Thoracic aorta (tissue), 2 donors: ENCODE measurements around the gene CNNM3. TPM values are rescaled to one million over a fixed set of nuclear protein-coding genes. Genes with fewer than 3 reads are reported as not detected.
"Not testable (repeated sequence)": the region's sequence is repeated elsewhere in the genome, so short reads cannot be mapped to it uniquely, and the experiment has no call there.

ENCODE experiments used
- ATAC-seq: fragments of 150-250 bp; one replicate; pipeline ENCODE4 v1.8.0; 2017; ENCODE audit warnings: low read depth; ENCODE audit not compliant: insufficient number of reproducible peaks, low FRiP score
- DNase-seq: peaks from one replicate; pipeline ENCODE4 v3.0.0-alpha.2; 2020; ENCODE audit warnings: low spot score
- H3K27ac ChIP-seq, 2 donors: fragments of 200-600 bp; sonication (generic); 1 replicate in 1 of 2; 2 replicates in 1 of 2; pipeline ENCODE4 v1.5.1; 2016; ENCODE audit warnings: mild to moderate bottlenecking in 2 of 2, moderate library complexity in 2 of 2
- H3K27me3 ChIP-seq: fragments of 200-600 bp; sonication (generic); replicated peaks from 2 replicates; pipeline ENCODE4 v1.6.0; 2016; ENCODE audit warnings: mild to moderate bottlenecking; ENCODE audit not compliant: insufficient read depth
- H3K36me3 ChIP-seq: fragments of 200-600 bp; sonication (generic); one replicate; pipeline ENCODE4 v1.5.1; 2016
- H3K4me1 ChIP-seq, 2 donors: fragments of 200-600 bp; sonication (generic); 1 replicate in 1 of 2; 2 replicates in 1 of 2; pipeline versions ENCODE4 v1.5.1 to v1.6.0; 2016; ENCODE audit warnings: low read depth in 2 of 2, mild to moderate bottlenecking in 1 of 2; ENCODE audit not compliant: control insufficient read depth in 1 of 2
- H3K4me3 ChIP-seq: fragments of 200-600 bp; sonication (generic); 2 replicates; pipeline ENCODE4 v1.5.1; 2016; ENCODE audit warnings: mild to moderate bottlenecking
- H3K9me3 ChIP-seq: fragments of 200-600 bp; sonication (generic); 2 replicates; pipeline ENCODE4 v1.5.1; 2016
- CTCF ChIP-seq: fragments of 200-600 bp; sonication (generic); IDR thresholded peaks from one replicate; pipeline ENCODE4 v1.5.1; 2019; ENCODE audit warnings: antibody characterized with exemption
- total RNA-seq, 2 donors: library from RNA; depleted of rRNA; stranded (reverse); fragments of >200 nt; gene quantifications; one replicate each; pipeline versions ENCODE4 v1.1.0 to v1.2.3, GENCODE V29; 2016

Gene CNNM3
- total RNA-seq, 2 donors from 2014 or later = 11.5 to 14.3 TPM

- ATAC-seq = no peak
- Histone ChIP-seq H3K27ac (no peak overlapping the region), H3K4me1 (peaks cover 3 to 7% of the 10 kb centered on the region in 2 donors), H3K4me3 (no peak overlapping the region), H3K9me3 (no peaks in the 10 kb centered on the region), H3K36me3 (no peaks in the 10 kb centered on the region), H3K27me3 (no peaks in the 10 kb centered on the region)
- no peak for TF ChIP-seq CTCF
- DNase-seq = no peak
Observed at GRCh38 chr2:96804986-96805385, 11.1 kb upstream of the CNNM3 start.

- not testable (repeated sequence) for H3K4me1 ChIP-seq, H3K27ac ChIP-seq, ATAC-seq, H3K4me3 ChIP-seq, H3K36me3 ChIP-seq, H3K9me3 ChIP-seq, H3K27me3 ChIP-seq, DNase-seq
Observed at GRCh38 chr2:96805946-96806345, 10.1 kb upstream of the CNNM3 start.

- DNase-seq (no peak), ATAC-seq (no peak)
- H3K4me1 ChIP-seq = peaks cover 0 to 3% of the 10 kb centered on the region in 2 donors
- TF ChIP-seq CTCF = no peak
- H3K27me3 ChIP-seq = no peaks in the 10 kb centered on the region
- no peaks in the 10 kb centered on the region for H3K36me3 ChIP-seq
- H3K4me3 ChIP-seq = no peak overlapping the region
- no peak overlapping the region for H3K27ac ChIP-seq
- no peaks in the 10 kb centered on the region for H3K9me3 ChIP-seq
Observed at GRCh38 chr2:96806468-96807126, 9.5 kb upstream of the CNNM3 start.

DNA sequence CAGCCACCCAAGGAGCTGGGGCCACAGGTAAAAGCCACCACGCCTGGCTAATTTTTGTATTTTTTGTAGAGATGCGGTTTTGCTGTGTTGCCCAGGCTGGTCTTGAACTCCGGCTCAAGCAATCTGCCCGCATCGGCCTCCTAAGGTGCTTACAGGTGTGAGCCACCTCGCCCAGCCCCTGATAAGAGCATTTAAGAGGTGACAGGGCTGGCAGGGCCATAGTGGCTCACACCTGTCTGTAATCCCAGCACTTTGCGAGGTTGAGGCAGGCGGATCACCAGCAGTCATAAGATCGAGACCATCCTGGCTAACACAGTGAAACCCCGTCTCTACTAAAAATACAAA is 9.0 kb upstream of the CNNM3 start:
- Histone ChIP-seq H3K27me3 (no peaks in the 10 kb centered on the region), H3K27ac (no peak overlapping the region), H3K4me3 (no peak overlapping the region), H3K4me1 (peaks cover 0 to 8% of the 10 kb centered on the region in 2 donors), H3K9me3 (no peaks in the 10 kb centered on the region), H3K36me3 (no peaks in the 10 kb centered on the region)
- DNase-seq = no peak
- no peak for TF ChIP-seq CTCF
- no peak for ATAC-seq

GRCh38 chr2:96808176-96808837 is 7.8 kb upstream of the CNNM3 start:
- H3K4me3 ChIP-seq = no peak overlapping the region
- H3K27ac ChIP-seq = no peak overlapping the region
- no peaks in the 10 kb centered on the region for H3K27me3 ChIP-seq
- DNase-seq (no peak), ATAC-seq (no peak)
- peaks cover 0 to 10% of the 10 kb centered on the region in 2 donors for H3K4me1 ChIP-seq
- no peaks in the 10 kb centered on the region for H3K36me3 ChIP-seq
- no peak for TF ChIP-seq CTCF
- no peaks in the 10 kb centered on the region for H3K9me3 ChIP-seq
